Endothelial cell of umbilical vein (primary cell): Measurements from ENCODE around the gene POM121C.

ENCODE experiments used
- CTCF ChIP-seq, 2 donors: IDR thresholded peaks; 1 replicate in 1 of 2; 2 replicates in 1 of 2; pipeline ENCODE4 v1.5.1; 2011; ENCODE audit warnings: low read length in 2 of 2, mild to moderate bottlenecking in 2 of 2, moderate library complexity in 2 of 2, control low read depth in 1 of 2, inconsistent platforms in 1 of 2, low read depth in 1 of 2; ENCODE audit not compliant: insufficient read depth in 1 of 2; ENCODE audit errors: extremely low read depth in 1 of 2
- GATA2 ChIP-seq: IDR thresholded peaks from 2 replicates; pipeline ENCODE4 v1.7.0; 2011; ENCODE audit warnings: low read depth, mild to moderate bottlenecking, moderate library complexity, mixed read lengths, low read length; ENCODE audit not compliant: insufficient read length, insufficient read depth

GRCh38 chr7:75533926-75534325, 47.8 kb upstream of the POM121C start:
- TF ChIP-seq CTCF (IDR thresholded peaks at IDR 0.05; ENCODE audit: extremely low read depth in 1 of 2, insufficient read depth in 1 of 2, low read depth in 1 of 2, low read length in 2 of 2), result no peak
- TF ChIP-seq GATA2, result no peak
